ENCODE data around the gene RORC. TPM values are rescaled to one million over a fixed set of nuclear protein-coding genes. Genes with fewer than 3 reads are reported as not detected.

The RORC gene
- total RNA-seq, 1 donor = not detected

DNA sequence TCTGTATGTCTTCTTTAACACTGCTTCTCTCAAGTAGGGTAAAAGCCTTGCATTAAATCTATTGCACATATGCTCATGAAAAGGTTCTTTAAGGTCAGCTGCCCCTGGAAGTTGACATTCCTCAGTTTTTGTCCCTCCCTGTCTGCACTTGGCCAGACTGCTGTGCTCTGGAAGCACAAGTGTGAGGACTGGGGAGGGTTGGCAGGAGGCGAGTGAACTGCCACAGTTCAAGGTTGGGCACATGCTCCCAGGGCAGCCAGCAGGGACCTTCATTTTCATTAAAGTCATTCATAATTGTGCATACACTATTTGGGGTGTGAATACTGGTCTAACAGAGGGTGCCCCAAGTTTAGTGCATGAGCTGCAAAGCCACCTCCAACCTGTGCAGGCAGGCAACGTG is 32.8 kb upstream of the RORC start:
- H3K4me3 ChIP-seq (ENCODE audit: low read depth, low read length) = no peak overlapping the region
- TF ChIP-seq, protein P1, sequence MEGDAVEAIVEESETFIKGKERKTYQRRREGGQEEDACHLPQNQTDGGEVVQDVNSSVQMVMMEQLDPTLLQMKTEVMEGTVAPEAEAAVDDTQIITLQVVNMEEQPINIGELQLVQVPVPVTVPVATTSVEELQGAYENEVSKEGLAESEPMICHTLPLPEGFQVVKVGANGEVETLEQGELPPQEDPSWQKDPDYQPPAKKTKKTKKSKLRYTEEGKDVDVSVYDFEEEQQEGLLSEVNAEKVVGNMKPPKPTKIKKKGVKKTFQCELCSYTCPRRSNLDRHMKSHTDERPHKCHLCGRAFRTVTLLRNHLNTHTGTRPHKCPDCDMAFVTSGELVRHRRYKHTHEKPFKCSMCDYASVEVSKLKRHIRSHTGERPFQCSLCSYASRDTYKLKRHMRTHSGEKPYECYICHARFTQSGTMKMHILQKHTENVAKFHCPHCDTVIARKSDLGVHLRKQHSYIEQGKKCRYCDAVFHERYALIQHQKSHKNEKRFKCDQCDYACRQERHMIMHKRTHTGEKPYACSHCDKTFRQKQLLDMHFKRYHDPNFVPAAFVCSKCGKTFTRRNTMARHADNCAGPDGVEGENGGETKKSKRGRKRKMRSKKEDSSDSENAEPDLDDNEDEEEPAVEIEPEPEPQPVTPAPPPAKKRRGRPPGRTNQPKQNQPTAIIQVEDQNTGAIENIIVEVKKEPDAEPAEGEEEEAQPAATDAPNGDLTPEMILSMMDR (IDR thresholded peaks at IDR 0.05; ENCODE audit: insufficient read depth, low read depth, low read length) = no peak
- DNase-seq (ENCODE audit: low read depth) = no peak

DNA sequence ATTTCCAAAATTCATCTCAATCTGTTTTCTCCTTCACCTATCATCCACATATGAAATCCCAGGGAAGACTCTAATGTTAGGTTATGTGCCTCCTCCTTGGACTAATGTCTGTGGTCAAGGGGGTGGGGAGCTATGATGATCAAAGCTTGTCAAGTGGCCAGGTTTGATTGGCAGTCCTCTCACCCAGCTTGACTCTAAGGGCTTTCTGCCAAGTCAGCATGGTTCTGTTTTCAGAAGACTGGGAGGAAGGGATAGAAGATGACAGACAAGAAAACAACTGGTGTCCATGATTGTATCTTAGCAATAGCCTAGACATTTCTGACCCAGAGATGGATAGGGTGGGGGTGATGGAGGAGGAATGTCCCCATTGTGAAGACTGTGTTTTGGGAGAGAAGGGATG is 31.0 kb upstream of the RORC start:
- TF ChIP-seq, protein P1 (IDR thresholded peaks at IDR 0.05; ENCODE audit: insufficient read depth, low read depth, low read length) = no peak
- H3K4me3 ChIP-seq (ENCODE audit: low read depth, low read length) = no peak overlapping the region
- DNase-seq (ENCODE audit: low read depth) = no peak

DNA sequence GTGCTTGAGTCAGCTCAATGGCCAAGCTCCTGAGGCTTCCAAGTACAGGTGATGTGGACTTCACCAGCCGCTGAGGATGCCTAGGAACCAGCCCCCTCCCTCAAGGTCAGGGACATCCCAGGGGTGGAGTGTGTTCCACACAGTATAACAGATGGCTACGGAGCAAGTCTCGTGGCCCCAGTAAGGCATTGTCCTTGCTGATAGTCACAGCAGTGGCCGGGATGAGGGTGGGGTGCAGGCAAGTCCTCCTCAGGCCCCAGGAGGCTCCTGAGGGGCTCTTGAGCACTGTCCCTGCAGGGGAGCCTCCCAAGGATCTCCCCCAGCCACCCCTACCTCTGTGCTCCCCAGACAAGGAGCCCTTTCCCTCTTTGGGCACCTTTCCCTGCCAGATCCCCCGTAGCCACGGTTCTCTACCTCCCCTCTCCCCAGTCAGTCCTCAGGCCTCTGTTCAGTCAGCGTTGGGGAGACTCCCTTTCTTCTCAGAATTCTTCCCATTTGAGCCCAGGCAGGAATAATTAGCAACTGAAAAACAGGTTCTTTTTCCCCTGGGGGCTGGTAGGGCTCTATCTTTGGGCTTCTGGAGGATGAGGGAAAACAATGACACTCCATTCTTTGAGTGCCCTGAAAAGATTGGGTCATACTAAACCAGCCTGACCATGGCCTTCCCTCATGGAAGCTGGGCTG is 29.0 kb upstream of the RORC start:
- TF ChIP-seq, protein P1 (IDR thresholded peaks at IDR 0.05; ENCODE audit: insufficient read depth, low read depth, low read length) = no peak
- no peak for DNase-seq (ENCODE audit: low read depth)
- H3K4me3 ChIP-seq (ENCODE audit: low read depth, low read length) = no peak overlapping the region

DNA sequence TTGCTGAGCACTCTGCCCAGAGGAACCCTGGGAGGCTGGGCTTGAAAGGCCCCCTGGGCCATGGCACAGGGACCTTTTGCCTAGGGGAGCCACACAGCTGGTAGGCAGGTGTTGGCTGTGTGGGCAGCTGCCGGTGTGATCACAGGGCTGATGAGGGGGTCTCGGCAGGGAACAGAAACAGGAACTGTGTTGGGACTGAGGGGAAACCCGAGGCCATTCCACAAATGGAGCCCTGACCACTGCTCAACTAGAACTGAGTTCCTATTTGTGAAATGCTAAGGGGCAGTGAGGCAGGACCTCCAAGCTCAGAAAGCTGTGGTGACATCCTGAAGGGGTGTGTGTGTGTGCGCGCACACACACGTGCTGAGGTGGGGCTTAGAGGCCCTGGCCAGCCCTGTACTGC is 28.3 kb upstream of the RORC start:
- DNase-seq (ENCODE audit: low read depth) = no peak
- H3K4me3 ChIP-seq (ENCODE audit: low read depth, low read length) = no peak overlapping the region
- TF ChIP-seq, protein P1 (IDR thresholded peaks at IDR 0.05; ENCODE audit: insufficient read depth, low read depth, low read length) = no peak

DNA sequence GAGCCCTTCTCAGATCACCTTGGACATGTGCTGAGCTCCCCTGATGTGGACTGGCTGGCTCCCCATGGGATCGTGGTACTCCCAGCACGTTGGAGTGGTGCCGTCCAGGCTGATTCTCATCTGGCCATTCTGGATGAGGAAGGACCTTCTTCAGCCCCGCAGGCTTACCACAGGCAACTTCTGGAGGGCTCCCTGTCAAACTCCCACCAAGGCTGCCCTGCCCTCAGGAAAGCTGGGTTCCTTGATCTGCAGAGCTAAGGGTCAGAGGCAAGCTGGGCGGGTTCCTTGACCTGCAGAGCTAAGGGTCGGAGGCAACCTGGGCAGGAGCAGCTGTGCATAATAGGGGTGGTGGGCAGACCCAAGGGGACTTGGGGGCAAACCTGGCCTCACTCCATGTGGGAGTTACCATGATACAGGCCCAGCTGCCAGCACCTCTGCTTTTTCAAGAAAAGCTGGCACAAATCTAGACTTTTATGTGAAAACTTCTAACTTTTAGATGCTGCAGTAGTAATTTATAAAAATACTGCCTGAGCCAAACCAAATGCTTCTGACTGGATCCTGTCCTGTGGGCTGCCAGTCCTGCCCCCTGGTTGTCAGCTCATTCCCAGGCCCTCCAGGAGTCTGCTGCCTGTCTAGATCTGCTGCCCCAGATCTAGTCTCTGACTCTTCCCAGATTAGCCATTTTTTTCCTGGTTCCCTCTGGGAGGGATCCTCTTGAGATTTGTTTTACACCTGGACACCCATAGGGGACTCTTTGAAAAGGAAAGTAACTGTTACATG is 27.5 kb upstream of the RORC start:
- TF ChIP-seq, protein P1 (IDR thresholded peaks at IDR 0.05; ENCODE audit: insufficient read depth, low read depth, low read length) = no peak
- no peak overlapping the region for H3K4me3 ChIP-seq (ENCODE audit: low read depth, low read length)
- DNase-seq (ENCODE audit: low read depth) = no peak

DNA sequence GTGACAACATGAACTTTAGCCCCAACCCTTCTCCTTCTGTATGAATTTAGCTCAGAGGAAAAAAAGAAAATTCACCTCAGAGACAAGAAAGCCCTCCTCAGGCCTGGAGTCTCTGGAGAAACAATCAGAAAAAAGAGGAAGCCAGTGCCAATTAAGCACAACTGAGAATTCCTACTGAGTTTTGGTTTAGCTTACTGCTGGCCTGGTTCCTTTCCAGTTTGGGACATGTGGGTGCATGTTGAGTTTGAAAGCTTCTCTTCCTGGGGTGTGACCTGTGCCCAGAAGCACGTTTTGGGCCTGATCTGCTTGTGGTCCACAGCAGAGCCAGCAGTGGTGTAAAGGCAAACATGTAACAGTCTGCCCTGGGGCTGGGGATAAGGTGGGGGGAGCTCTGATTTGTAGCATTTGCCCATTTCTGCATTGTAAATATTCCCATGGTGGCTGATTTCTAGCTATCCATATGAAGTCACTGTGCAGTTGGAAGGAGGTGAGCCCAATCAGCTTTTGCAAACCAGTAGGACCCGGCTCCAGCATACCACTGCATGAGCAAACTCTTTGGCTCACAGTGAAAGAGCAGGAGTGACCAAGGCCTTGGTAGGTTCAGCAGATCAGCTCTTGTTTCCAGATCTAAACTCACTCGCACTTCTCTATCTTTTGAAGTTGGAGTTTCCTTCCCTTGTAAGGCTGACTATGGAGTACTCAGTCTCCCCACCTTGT is 26.6 kb upstream of the RORC start:
- H3K4me3 ChIP-seq (ENCODE audit: low read depth, low read length) = no peak overlapping the region
- DNase-seq (ENCODE audit: low read depth) = no peak
- TF ChIP-seq, protein P1 (IDR thresholded peaks at IDR 0.05; ENCODE audit: insufficient read depth, low read depth, low read length) = no peak
